ENCODE measurements around the gene RHO.

The RHO gene

DNA sequence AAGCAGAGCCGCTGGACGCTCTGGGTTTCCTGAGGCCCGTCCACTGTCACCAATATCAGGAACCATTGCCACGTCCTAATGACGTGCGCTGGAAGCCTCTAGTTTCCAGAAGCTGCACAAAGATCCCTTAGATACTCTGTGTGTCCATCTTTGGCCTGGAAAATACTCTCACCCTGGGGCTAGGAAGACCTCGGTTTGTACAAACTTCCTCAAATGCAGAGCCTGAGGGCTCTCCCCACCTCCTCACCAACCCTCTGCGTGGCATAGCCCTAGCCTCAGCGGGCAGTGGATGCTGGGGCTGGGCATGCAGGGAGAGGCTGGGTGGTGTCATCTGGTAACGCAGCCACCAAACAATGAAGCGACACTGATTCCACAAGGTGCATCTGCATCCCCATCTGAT, 3.3 kb downstream of the RHO start:
- no peak overlapping the region for H3K4me3 ChIP-seq (ENCODE audit: low read depth, low read length)
- TF ChIP-seq, protein P1, sequence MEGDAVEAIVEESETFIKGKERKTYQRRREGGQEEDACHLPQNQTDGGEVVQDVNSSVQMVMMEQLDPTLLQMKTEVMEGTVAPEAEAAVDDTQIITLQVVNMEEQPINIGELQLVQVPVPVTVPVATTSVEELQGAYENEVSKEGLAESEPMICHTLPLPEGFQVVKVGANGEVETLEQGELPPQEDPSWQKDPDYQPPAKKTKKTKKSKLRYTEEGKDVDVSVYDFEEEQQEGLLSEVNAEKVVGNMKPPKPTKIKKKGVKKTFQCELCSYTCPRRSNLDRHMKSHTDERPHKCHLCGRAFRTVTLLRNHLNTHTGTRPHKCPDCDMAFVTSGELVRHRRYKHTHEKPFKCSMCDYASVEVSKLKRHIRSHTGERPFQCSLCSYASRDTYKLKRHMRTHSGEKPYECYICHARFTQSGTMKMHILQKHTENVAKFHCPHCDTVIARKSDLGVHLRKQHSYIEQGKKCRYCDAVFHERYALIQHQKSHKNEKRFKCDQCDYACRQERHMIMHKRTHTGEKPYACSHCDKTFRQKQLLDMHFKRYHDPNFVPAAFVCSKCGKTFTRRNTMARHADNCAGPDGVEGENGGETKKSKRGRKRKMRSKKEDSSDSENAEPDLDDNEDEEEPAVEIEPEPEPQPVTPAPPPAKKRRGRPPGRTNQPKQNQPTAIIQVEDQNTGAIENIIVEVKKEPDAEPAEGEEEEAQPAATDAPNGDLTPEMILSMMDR (conservative IDR thresholded peaks at IDR 0.05; ENCODE audit: low read depth, low read length): no peak
- no peak for DNase-seq (ENCODE audit: low read depth)

DNA sequence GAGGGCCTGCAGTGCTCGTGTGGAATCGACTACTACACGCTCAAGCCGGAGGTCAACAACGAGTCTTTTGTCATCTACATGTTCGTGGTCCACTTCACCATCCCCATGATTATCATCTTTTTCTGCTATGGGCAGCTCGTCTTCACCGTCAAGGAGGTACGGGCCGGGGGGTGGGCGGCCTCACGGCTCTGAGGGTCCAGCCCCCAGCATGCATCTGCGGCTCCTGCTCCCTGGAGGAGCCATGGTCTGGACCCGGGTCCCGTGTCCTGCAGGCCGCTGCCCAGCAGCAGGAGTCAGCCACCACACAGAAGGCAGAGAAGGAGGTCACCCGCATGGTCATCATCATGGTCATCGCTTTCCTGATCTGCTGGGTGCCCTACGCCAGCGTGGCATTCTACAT, 3.8 kb downstream of the RHO start:
- no peak for DNase-seq (ENCODE audit: low read depth)
- TF ChIP-seq, protein P1 (conservative IDR thresholded peaks at IDR 0.05; ENCODE audit: low read depth, low read length): no peak
- no peak overlapping the region for H3K4me3 ChIP-seq (ENCODE audit: low read depth, low read length)

DNA sequence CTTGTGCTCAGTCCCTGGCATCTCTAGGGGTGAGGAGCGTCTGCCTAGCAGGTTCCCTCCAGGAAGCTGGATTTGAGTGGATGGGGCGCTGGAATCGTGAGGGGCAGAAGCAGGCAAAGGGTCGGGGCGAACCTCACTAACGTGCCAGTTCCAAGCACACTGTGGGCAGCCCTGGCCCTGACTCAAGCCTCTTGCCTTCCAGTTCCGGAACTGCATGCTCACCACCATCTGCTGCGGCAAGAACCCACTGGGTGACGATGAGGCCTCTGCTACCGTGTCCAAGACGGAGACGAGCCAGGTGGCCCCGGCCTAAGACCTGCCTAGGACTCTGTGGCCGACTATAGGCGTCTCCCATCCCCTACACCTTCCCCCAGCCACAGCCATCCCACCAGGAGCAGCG, 5.0 kb downstream of the RHO start:
- TF ChIP-seq, protein P1 (conservative IDR thresholded peaks at IDR 0.05; ENCODE audit: low read depth, low read length): no peak
- no peak for DNase-seq (ENCODE audit: low read depth)
- no peak overlapping the region for H3K4me3 ChIP-seq (ENCODE audit: low read depth, low read length)

DNA sequence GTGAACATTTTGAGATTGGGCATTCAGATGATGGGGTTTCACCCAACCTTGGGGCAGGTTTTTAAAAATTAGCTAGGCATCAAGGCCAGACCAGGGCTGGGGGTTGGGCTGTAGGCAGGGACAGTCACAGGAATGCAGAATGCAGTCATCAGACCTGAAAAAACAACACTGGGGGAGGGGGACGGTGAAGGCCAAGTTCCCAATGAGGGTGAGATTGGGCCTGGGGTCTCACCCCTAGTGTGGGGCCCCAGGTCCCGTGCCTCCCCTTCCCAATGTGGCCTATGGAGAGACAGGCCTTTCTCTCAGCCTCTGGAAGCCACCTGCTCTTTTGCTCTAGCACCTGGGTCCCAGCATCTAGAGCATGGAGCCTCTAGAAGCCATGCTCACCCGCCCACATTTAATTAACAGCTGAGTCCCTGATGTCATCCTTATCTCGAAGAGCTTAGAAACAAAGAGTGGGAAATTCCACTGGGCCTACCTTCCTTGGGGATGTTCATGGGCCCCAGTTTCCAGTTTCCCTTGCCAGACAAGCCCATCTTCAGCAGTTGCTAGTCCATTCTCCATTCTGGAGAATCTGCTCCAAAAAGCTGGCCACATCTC, 6.1 kb downstream of the RHO start:
- DNase-seq (ENCODE audit: low read depth): no peak
- no peak overlapping the region for H3K4me3 ChIP-seq (ENCODE audit: low read depth, low read length)
- TF ChIP-seq, protein P1 (conservative IDR thresholded peaks at IDR 0.05; ENCODE audit: low read depth, low read length): no peak

DNA sequence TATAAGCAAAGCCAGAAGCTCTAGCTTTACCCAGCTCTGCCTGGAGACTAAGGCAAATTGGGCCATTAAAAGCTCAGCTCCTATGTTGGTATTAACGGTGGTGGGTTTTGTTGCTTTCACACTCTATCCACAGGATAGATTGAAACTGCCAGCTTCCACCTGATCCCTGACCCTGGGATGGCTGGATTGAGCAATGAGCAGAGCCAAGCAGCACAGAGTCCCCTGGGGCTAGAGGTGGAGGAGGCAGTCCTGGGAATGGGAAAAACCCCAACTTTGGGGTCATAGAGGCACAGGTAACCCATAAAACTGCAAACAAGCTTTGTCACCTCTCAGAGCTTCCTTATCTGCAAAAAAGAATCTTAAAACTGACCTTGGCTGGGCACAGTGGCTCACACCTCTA, 6.6 kb downstream of the RHO start:
- no peak for DNase-seq (ENCODE audit: low read depth)
- TF ChIP-seq, protein P1 (conservative IDR thresholded peaks at IDR 0.05; ENCODE audit: low read depth, low read length): no peak
- H3K4me3 ChIP-seq (ENCODE audit: low read depth, low read length): no peak overlapping the region

DNA sequence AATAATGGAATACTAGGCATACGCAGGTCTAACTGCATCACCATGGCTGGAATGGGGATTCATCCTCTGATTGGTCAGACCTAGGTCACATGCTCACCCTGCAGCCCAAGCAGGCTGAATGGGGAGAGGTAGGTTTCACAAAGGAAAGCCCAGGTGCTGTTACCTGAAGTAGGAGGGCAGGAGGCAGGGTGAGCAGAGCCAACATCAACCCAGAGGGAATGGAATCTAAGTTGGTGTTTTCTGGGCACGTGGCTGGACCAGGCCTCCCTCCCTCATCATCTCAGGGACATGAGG, 7.9 kb downstream of the RHO start:
- TF ChIP-seq, protein P1 (conservative IDR thresholded peaks at IDR 0.05; ENCODE audit: low read depth, low read length): no peak
- no peak overlapping the region for H3K4me3 ChIP-seq (ENCODE audit: low read depth, low read length)
- DNase-seq (ENCODE audit: low read depth): no peak

DNA sequence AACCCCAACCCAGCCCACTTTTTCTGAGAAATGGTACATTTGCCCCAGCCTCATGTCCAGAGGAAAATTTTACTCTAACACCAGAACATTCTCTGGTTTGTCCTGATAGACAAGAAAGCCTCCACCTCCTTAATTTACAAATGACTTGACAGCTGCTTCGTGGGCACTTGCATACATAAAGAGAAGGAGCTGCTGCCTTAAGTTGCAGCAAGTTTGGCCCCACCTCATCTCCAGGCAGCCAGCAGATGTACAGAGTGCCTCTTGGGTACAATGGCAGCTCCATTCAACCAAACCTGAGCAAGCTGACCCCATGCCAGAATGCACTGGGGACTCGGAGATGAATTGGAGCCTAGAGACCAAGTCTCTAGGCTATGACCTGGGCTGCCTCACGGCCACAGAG, 8.4 kb downstream of the RHO start:
- H3K4me3 ChIP-seq (ENCODE audit: low read depth, low read length): no peak overlapping the region
- DNase-seq (ENCODE audit: low read depth): no peak
- TF ChIP-seq, protein P1 (conservative IDR thresholded peaks at IDR 0.05; ENCODE audit: low read depth, low read length): no peak

All from choroid plexus epithelial cell (primary cell).